HG03558 (cell line): Measurements from ENCODE around the gene PCDH17.

Source experiments
- ATAC-seq: cut with Tn5 transposase; IDR thresholded peaks from one replicate; pipeline ENCODE4 v1.9.1; 2021; ENCODE audit warnings: moderate number of reproducible peaks; ENCODE audit not compliant: unreplicated experiment; ENCODE audit errors: extremely low read depth

Gene PCDH17

DNA sequence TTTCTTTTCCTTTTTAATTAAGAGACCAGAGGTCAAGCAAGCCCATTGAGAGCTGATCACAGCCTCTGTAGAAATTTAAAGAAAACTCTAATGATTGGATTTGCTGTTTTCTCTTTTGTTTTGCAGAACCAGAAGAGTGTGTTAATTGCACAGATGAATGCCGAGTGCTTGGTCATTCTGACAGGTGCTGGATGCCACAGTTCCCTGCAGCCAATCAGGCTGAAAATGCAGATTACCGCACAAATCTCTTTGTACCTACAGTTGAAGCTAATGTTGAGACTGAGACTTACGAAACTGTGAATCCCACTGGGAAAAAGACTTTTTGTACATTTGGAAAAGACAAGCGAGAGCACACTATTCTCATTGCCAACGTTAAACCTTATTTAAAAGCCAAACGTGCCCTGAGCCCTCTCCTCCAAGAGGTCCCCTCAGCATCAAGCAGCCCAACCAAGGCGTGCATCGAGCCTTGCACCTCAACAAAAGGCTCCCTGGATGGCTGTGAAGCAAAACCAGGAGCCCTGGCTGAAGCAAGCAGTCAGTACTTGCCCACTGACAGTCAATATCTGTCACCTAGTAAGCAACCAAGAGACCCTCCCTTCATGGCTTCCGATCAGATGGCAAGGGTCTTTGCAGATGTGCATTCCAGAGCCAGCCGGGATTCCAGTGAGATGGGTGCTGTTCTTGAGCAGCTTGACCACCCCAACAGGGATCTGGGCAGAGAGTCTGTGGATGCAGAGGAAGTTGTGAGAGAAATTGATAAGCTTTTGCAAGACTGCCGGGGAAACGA is 93.1 kb downstream of the PCDH17 start:
- ATAC-seq: no peak

DNA sequence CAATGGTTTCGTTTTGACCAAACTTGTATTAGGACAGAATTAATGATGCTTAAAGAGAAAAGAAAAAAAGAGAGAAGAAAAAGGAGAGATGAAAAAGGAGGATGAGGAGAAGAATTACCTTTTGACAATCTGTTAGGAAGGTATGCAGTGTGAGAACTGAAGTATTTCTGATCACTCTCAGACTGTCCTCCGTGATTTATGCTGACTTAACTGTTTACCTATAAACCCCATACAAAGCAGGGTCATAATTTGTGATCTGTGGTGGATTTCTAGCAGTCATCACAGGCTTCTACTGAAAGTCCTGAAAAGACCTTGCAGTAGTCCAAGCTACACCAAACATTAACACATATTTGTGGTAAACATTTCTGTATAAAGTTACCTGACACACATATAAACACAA is 93.9 kb downstream of the PCDH17 start:
- no peak for ATAC-seq

DNA sequence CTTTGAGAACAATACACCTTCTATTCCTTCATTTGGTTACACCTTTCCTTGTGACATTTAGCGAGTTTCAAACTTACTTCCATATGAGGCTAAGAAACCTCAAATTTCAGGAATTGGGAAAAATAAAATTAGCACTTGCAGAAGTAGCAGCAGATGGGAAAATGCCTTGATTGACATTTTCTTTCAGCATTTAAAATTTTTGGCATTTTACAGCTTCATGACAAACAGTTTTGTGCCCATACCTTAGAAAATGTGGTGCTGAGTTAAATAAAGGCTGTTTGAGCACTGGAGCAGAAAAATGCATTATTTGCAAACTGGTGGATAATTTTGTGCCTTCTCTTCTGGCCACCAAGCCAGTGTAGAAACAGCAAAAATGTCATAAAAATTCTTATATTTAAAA is 95.4 kb downstream of the PCDH17 start:
- ATAC-seq: no peak

DNA sequence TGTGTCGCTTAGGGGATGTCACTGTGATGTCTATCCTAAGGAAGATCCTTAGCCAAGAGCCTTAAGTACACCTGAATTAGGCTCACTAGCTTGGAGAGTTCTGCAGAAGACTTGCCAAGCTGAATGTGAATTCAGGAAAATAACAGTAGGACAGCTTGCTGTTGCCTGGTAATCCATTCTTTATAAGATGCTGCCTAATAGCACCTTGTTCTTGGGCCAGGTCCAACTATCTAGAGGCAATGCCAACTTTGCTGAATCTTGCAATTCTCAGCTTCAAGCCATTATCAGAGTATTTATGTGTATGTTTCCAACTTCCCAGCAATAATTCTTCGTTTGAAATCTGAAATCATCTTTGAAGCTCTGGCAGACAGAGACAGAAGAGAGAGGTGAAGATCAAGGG is 102.8 kb downstream of the PCDH17 start:
- no peak for ATAC-seq

DNA sequence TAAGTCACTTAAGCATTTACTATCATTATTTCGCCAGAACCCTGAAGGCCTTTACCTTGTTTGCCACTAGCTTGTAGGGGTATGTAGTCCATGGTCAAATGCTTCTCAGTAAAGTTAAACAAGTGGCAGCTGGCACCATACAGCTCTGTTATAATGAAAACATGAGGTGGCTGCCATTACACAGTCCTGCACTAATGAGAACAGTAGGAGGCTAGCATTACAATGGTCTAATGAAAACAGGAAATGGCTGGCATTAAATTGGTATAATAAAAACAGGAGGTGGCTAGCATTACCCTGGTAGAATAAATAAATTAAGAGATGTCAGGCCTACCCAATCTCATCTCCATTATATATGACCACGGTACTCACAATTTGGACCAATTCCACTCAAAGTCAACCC is 107.5 kb downstream of the PCDH17 start:
- ATAC-seq: no peak

DNA sequence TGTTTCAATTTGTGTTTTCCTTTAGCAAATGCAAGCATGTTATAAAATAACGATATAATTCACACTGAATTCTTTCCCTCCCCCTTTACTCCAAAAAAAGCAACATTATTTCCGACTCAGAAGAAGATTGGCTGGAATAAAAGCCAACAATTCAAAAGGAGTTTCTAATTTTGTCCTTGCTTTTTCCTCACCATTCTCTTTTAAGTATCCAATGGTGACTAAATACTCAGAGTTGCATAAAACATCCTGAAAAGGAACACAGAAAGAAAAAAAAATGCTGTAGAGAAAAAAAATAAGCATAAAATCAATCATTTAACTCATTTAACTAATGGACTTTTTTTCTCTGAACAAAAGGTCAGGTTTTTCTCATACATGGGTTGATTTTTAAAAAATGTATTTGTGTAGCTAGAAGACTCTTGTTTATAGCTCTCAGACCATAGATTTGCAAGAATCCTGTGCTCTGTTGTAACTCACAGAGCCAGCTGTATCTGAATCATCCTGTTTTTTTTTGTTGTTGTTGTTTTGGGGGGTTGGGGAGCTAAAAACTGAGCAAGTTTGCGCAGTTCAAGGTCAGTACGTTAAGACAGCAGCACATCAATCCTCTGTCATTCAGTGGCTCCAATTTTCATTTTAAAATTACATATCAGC is 108.1 kb downstream of the PCDH17 start:
- no peak for ATAC-seq

DNA sequence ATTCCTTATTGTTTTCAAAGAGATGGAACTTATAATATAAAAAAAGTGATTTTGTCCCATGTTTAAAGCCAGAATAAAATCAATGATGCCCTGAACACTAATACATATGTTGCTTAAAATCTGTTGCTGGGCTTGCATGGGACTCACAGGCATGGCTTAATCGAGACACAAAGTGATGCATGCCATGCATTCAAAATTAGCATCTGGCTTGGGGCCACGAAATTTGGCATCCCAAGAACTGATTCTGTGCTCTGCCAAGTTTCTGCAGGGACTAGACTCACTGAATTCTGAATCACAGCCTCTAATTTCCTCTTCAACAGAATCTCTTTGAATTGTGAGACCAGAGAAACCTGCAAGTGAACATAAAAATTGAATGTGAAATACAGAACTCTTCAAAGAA is 109.2 kb downstream of the PCDH17 start:
- no peak for ATAC-seq

DNA sequence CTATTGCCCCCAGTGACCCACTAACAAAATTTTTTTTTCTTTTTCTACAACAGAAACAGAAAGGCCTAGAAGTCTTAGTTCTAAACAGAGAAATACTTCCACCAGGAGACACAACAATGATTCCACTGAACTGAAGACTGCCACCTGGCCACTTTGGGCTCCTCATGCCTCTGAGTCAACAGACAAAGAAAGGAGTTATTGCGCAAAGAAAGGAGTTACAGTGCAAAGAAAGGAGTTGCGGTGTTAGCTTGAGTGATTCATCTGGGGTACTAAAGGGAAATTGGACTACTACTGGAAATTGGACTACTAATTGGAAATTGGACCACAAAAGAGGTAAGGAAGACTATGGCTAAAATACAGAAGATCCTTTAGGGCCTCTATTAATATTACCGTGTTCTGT is 116.6 kb downstream of the PCDH17 start:
- no peak for ATAC-seq

DNA sequence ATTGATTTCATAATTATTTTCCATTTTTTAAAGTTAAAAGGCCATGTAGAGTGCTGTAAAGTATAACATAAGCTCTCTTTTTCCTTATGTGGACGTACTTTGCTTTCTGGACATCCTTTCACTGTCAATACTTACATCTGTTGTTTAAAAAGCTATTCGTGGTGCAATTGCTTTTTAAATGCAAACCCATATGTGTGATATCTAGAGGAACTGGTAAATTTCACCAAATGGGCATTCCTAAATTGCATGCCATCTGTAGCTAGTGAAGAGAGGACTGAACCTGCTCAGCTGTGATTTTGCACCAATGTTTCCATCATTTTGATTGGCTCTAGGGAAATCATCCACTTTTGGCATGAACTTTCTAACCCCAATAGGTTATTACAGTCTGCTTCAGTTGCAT is 129.4 kb downstream of the PCDH17 start:
- ATAC-seq: no peak

DNA sequence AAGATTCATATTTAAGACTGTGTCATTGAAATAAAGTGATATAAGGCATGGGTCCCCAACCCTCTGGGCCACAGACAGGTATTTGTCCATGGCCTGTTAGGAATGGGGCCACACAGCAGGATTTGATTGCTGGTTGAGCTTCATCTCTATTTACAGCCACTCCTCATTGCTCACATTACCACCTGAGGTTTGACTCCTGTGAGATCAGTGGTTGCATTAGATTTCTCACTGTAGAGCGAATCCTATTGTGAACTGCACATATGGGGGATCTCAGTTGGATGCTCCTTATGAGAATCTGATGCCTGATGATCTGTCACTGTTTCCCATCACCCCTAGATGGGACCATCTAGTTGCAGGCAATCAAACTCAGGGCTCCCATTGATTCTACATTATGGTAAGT is 132.1 kb downstream of the PCDH17 start:
- no peak for ATAC-seq
